CD14-positive monocyte (primary cell): ENCODE measurements around the gene DNAJA4. TPM values are rescaled to one million over a fixed set of nuclear protein-coding genes. Genes with fewer than 3 reads are reported as not detected.

Experiments used
- DNase-seq, 3 donors: peaks; one replicate each; pipeline ENCODE4 v3.0.0-alpha.2; 2011 to 2022
- H2AFZ ChIP-seq: 2 replicates; pipeline ENCODE4 v1.6.0; 2012; ENCODE audit warnings: mild to moderate bottlenecking, low read depth, low read length, inconsistent platforms; ENCODE audit not compliant: insufficient read depth, poor library complexity, severe bottlenecking
- H3K27ac ChIP-seq, 2 donors: 1 replicate in 1 of 2; 2 replicates in 1 of 2; pipeline ENCODE4 v1.5.1; 2012 to 2013; ENCODE audit warnings: low read length in 2 of 2, control low read depth in 1 of 2, inconsistent platforms in 1 of 2, low read depth in 1 of 2, mild to moderate bottlenecking in 1 of 2
- H3K27me3 ChIP-seq, 2 donors: one replicate each; pipeline versions ENCODE4 v1.6.0 to v1.6.1; 2011 to 2013; ENCODE audit warnings: low read length in 2 of 2; ENCODE audit not compliant: control insufficient read depth in 2 of 2, insufficient read depth in 2 of 2
- H3K36me3 ChIP-seq, 2 donors: replicated peaks in 1 of 2; 1 replicate in 1 of 2; 2 replicates in 1 of 2; pipeline versions ENCODE4 v1.5.1 to v1.6.1; 2012 to 2013; ENCODE audit warnings: low read length in 2 of 2, control low read depth in 1 of 2, inconsistent platforms in 1 of 2, mild to moderate bottlenecking in 1 of 2; ENCODE audit not compliant: insufficient read depth in 2 of 2, control insufficient read depth in 1 of 2
- H3K4me1 ChIP-seq, 2 donors: 1 replicate in 1 of 2; 2 replicates in 1 of 2; pipeline versions ENCODE4 v1.5.1 to v1.6.1; 2012 to 2013; ENCODE audit warnings: low read length in 2 of 2, control low read depth in 1 of 2, inconsistent platforms in 1 of 2, mild to moderate bottlenecking in 1 of 2, moderate library complexity in 1 of 2; ENCODE audit not compliant: insufficient read depth in 2 of 2, control insufficient read depth in 1 of 2
- H3K4me2 ChIP-seq: replicated peaks from 2 replicates; pipeline ENCODE3; 2012; ENCODE audit warnings: low read length, moderate library complexity, mild to moderate bottlenecking; ENCODE audit not compliant: poor library complexity, severe bottlenecking; ENCODE audit errors: extremely low read depth
- H3K4me3 ChIP-seq, 3 experiments: fragments of 200-600 bp in 1 of 3; sonication (generic) in 1 of 3; replicated peaks in 1 of 3; 1 replicate in 2 of 3; 2 replicates in 1 of 3; pipeline ENCODE4 v1.5.1; 2011 to 2013; ENCODE audit warnings: low read length in 3 of 3, mild to moderate bottlenecking in 3 of 3, control low read depth in 2 of 3, low read depth in 2 of 3, inconsistent platforms in 1 of 3, moderate library complexity in 1 of 3
- H3K79me2 ChIP-seq: 2 replicates; pipeline ENCODE4 v1.6.0; 2012; ENCODE audit warnings: mild to moderate bottlenecking, control low read depth, inconsistent platforms, low read length, moderate library complexity; ENCODE audit not compliant: insufficient read depth
- H3K9ac ChIP-seq: 2 replicates; pipeline ENCODE4 v1.6.0; 2017; ENCODE audit warnings: low read length, mild to moderate bottlenecking; ENCODE audit not compliant: insufficient read depth, poor library complexity, severe bottlenecking
- H3K9me3 ChIP-seq, 2 donors: replicated peaks in 1 of 2; 1 replicate in 1 of 2; 2 replicates in 1 of 2; pipeline versions ENCODE4 v1.5.1 to v1.6.1; 2012 to 2013; ENCODE audit warnings: low read length in 2 of 2, control low read depth in 1 of 2; ENCODE audit not compliant: control insufficient read depth in 1 of 2, insufficient read depth in 1 of 2
- H4K20me1 ChIP-seq: 2 replicates; pipeline ENCODE4 v1.6.0; 2012; ENCODE audit warnings: mild to moderate bottlenecking, low read length, control low read depth, moderate library complexity; ENCODE audit not compliant: insufficient read depth
- H3K27ac Mint-ChIP-seq, 7 donors: one replicate each; pipeline ENCODE4 v1.8.0; 2020; ENCODE audit warnings: mild to moderate bottlenecking in 7 of 7, mixed read lengths in 7 of 7, moderate library complexity in 6 of 7, inconsistent platforms in 2 of 7
- H3K27me3 Mint-ChIP-seq, 3 donors: one replicate each; pipeline ENCODE4 v1.8.0; 2021 to 2022; ENCODE audit warnings: low read depth in 3 of 3, mild to moderate bottlenecking in 3 of 3, mixed read lengths in 3 of 3, moderate library complexity in 3 of 3, inconsistent platforms in 1 of 3
- H3K36me3 Mint-ChIP-seq, 2 donors: one replicate each; pipeline ENCODE4 v1.8.0; 2020; ENCODE audit warnings: mixed read lengths in 2 of 2, inconsistent platforms in 1 of 2, mild to moderate bottlenecking in 1 of 2
- H3K4me1 Mint-ChIP-seq: one replicate; pipeline ENCODE4 v1.8.0; 2020; ENCODE audit warnings: mild to moderate bottlenecking, mixed read lengths
- H3K4me3 Mint-ChIP-seq, 2 donors: one replicate each; pipeline ENCODE4 v1.8.0; 2020; ENCODE audit warnings: mild to moderate bottlenecking in 2 of 2, mixed read lengths in 2 of 2, moderate library complexity in 1 of 2
- H3K9me3 Mint-ChIP-seq, 7 donors: one replicate each; pipeline ENCODE4 v1.8.0; 2020 to 2022; ENCODE audit warnings: mixed read lengths in 7 of 7, mild to moderate bottlenecking in 6 of 7, moderate library complexity in 6 of 7, inconsistent platforms in 2 of 7
- WGBS: methylation state at CpG from one replicate; pipeline ENCODE4 v1.1.5; 2013; ENCODE audit warnings: missing lambda C conversion rate; ENCODE audit not compliant: insufficient coverage; 5-methylcytosine and 5-hydroxymethylcytosine counted together
- intact Hi-C, 2 donors: fragments of 100-400 bp; cut with micrococcal nuclease; formaldehyde crosslinking; loops; one replicate each; pipeline versions ENCODE4 v1.15.0 to v1.15.1; 2023
- polyA plus RNA-seq, 3 donors: library from polyadenylated mRNA; depleted of rRNA in 1 of 3; unstranded in 2 of 3; stranded (reverse) in 1 of 3; fragments of 300-500 nt in 2 of 3; fragments of >200 nt in 1 of 3; fragmentation: Illumina TruSeq in 2 of 3; gene quantifications; 1 replicate in 2 of 3; 2 replicates in 1 of 3; pipeline ENCODE4 v1.2.3, GENCODE V29; 2012 to 2021
- TF ChIP-seq, protein P1 (sequence below): fragments of 200-600 bp; IDR thresholded peaks from one replicate; pipeline ENCODE4 v1.8.0; 2022; ENCODE audit warnings: antibody characterized with exemption, mild to moderate bottlenecking

DNAJA4 gene
- polyA plus RNA-seq, 3 donors, result 2.4 to 20.9 (median 2.5) TPM

DNA sequence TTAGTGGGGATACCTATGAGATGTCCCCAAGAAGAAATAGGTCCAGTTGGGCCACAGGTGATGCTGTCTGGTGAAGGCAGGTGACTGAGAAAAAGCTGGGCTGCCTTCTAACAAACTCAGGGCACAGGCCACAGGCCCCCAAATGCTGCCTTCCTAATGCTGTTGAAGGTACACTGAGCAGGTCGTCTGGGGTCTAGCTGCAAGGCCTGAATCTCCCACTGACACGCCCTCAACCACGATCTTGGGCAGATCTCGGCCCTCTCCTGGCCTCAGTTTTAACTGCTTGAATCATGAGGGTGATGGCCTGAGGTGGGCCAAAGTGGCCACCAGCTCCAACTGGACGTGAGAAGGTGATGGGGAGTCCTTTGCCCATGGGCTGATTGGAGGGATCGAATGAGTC is 27.9 kb upstream of the DNAJA4 start:
- H3K4me1 Mint-ChIP-seq, result peaks cover 2% of the 10 kb centered on the region
- Histone ChIP-seq H4K20me1 (no peaks in the 10 kb centered on the region), H3K27ac (no peak overlapping the region), H3K4me3 (no peak overlapping the region), H3K79me2 (no peaks in the 10 kb centered on the region), H3K36me3 (no peaks in the 10 kb centered on the region), H2AFZ (no peak overlapping the region), H3K9me3 (no peaks in the 10 kb centered on the region), H3K4me2 (no peak overlapping the region), H3K4me1 (peaks cover 5% of the 10 kb centered on the region in 2 donors), H3K27me3 (no peaks in the 10 kb centered on the region), H3K9ac (no peak overlapping the region)
- no peak overlapping the region for H3K27ac Mint-ChIP-seq
- H3K9me3 Mint-ChIP-seq, result no peaks in the 10 kb centered on the region
- TF ChIP-seq, protein P1, sequence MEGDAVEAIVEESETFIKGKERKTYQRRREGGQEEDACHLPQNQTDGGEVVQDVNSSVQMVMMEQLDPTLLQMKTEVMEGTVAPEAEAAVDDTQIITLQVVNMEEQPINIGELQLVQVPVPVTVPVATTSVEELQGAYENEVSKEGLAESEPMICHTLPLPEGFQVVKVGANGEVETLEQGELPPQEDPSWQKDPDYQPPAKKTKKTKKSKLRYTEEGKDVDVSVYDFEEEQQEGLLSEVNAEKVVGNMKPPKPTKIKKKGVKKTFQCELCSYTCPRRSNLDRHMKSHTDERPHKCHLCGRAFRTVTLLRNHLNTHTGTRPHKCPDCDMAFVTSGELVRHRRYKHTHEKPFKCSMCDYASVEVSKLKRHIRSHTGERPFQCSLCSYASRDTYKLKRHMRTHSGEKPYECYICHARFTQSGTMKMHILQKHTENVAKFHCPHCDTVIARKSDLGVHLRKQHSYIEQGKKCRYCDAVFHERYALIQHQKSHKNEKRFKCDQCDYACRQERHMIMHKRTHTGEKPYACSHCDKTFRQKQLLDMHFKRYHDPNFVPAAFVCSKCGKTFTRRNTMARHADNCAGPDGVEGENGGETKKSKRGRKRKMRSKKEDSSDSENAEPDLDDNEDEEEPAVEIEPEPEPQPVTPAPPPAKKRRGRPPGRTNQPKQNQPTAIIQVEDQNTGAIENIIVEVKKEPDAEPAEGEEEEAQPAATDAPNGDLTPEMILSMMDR, result no peak
- DNase-seq, result no peak
- H3K36me3 Mint-ChIP-seq, result no peaks in the 10 kb centered on the region
- intact Hi-C loops, result no loop called here
- H3K4me3 Mint-ChIP-seq, result no peak overlapping the region
- H3K27me3 Mint-ChIP-seq, result peaks cover 5 to 8% (median 7%) of the 10 kb centered on the region in 3 donors
- 91% methylated on average over 5 of the region's 6 CpGs for WGBS

DNA sequence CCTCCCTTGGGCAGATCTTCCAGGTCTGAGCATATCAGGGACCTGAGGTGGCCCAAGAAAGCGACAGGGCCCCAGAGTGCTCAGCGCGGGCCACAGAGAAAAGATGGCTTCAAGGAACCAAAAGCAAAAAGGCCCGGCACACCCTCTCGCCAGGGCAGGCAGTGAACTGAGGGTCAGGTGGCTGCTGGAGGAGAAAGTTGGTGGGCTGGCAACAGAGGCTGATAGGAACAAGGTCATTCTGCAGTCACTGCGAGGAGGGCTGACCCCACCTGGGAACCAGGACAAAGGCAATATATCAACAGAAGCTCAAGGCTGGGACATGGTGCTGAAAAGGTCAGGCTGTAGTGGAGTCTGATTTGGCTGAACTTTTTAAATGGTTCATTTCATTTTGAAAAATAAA is 27.2 kb upstream of the DNAJA4 start:
- H4K20me1 ChIP-seq, result no peaks in the 10 kb centered on the region
- H3K27me3 ChIP-seq, result no peaks in the 10 kb centered on the region
- TF ChIP-seq, protein P1, result no peak
- H3K79me2 ChIP-seq, result no peaks in the 10 kb centered on the region
- H3K4me1 ChIP-seq, result peaks cover 5% of the 10 kb centered on the region in 2 donors
- intact Hi-C loops, result no loop called here
- H3K27me3 Mint-ChIP-seq, result peaks cover 5 to 9% (median 7%) of the 10 kb centered on the region in 3 donors
- 80% methylated on average over 6 of the region's 6 CpGs for WGBS
- no peak overlapping the region for H3K27ac Mint-ChIP-seq
- H3K4me3 ChIP-seq, result no peak overlapping the region
- H3K9me3 ChIP-seq, result no peaks in the 10 kb centered on the region
- H3K36me3 Mint-ChIP-seq, result no peaks in the 10 kb centered on the region
- H3K9me3 Mint-ChIP-seq, result no peaks in the 10 kb centered on the region
- H3K9ac ChIP-seq, result no peak overlapping the region
- H3K4me3 Mint-ChIP-seq, result no peak overlapping the region
- no peak overlapping the region for H2AFZ ChIP-seq
- no peak overlapping the region for H3K4me2 ChIP-seq
- H3K4me1 Mint-ChIP-seq, result peaks cover 2% of the 10 kb centered on the region
- DNase-seq, result no peak
- no peaks in the 10 kb centered on the region for H3K36me3 ChIP-seq
- H3K27ac ChIP-seq, result no peak overlapping the region
